ENCODE results near the gene NLRP12. TPM values are rescaled to one million over a fixed set of nuclear protein-coding genes. Genes with fewer than 3 reads are reported as not detected.
"Not testable (repeated sequence)": the region's sequence is repeated elsewhere in the genome, so short reads cannot be mapped to it uniquely, and the experiment has no call there.

The NLRP12 gene
- total RNA-seq, 1 experiment from 2014 or later, result not detected

DNA sequence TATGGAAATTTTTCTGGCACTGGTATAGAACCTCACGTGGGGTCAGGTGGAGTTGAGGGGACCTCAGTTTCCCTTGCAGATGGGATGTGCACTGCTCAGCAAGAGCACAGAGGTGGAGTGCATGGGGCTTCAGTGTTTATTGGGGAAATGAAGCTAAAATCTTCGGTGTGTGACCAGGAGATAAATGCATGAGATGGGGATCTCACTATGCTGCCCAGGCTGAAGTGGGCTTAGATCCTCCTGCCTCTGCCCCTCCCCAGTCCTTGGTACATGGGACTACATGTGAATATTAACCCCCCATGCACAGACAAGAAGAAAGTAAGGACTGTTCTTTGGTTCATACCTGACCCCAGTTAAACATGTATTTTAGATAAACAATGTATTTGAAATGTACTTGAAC, 65.1 kb downstream of the NLRP12 start:
- not testable (repeated sequence) for H3K27me3 ChIP-seq, DNase-seq, H3K4me3 ChIP-seq, H3K36me3 ChIP-seq, H3K9me3 ChIP-seq

Other genes with a start within 250 kb of the NLRP12 start
- not detected in 2 replicates for gene DPRX, start 192.3 kb downstream of the NLRP12 start, total RNA-seq (2014; rRNA removed; shearing (Covaris generic); ENCODE audit: low replicate concordance)
- 8.3 and 18.7 TPM in 2 replicates for gene MYADM, start 43.6 kb upstream of the NLRP12 start, total RNA-seq (2014; rRNA removed; shearing (Covaris generic); ENCODE audit: low replicate concordance)
- not detected in 2 replicates for gene PRKCG, start 57.9 kb upstream of the NLRP12 start, total RNA-seq (2014; rRNA removed; shearing (Covaris generic); ENCODE audit: low replicate concordance)
- not detected in 2 replicates for gene CACNG7, start 85.0 kb upstream of the NLRP12 start, total RNA-seq (2014; rRNA removed; shearing (Covaris generic); ENCODE audit: low replicate concordance)
- 0.05 TPM in 1 of 2 replicates, not detected in the other for gene CACNG8, start 138.6 kb upstream of the NLRP12 start, total RNA-seq (2014; rRNA removed; shearing (Covaris generic); ENCODE audit: low replicate concordance)
- 0.43 TPM in 1 of 2 replicates, not detected in the other for gene CACNG6, start 167.3 kb upstream of the NLRP12 start, total RNA-seq (2014; rRNA removed; shearing (Covaris generic); ENCODE audit: low replicate concordance)
- gene VSTM1, start 239.6 kb upstream of the NLRP12 start, total RNA-seq (2014; rRNA removed; shearing (Covaris generic); ENCODE audit: low replicate concordance), result not detected in 2 replicates

Measured in MG63 (cell line).